DMS79 (cell line): ENCODE measurements around the gene P2RY8.
"Not testable (repeated sequence)": the region's sequence is repeated elsewhere in the genome, so short reads cannot be mapped to it uniquely, and the experiment has no call there.

Experiments
- DNase-seq: peaks from one replicate; lab custom pipeline; 2025; lab: John Stamatoyannopoulos, UW

The P2RY8 gene

DNA sequence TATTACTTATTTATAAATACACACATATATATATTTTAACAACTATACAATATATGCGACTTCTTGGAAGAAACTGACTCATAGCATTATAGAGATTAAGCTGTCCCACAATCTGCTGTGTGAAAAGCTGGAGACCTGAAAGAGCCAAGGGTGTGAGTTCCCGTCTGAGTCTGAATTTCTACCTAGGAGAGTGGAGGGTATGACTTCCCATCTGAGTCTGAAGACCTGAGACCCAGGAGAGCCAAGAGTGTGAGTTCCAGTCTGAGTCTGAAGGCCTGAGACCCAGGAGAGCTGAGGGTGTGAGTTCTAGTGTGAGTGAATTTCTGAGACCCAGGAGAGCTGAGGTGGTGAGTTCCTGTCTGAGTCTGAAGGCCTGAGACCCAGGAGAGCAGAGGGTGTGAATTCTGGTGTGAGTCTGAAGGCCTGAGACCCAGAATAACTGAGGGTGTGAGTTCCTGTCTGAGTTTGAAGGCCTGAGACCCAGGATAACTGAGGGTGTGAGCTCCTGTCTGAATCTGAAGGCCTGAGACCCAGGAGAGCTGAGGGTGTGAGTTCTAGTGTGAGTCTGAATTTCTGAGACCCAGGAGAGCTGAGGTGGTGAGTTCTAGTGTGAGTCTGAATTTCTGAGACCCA, 8.9 kb upstream of the P2RY8 start:
- DNase-seq = no peak

DNA sequence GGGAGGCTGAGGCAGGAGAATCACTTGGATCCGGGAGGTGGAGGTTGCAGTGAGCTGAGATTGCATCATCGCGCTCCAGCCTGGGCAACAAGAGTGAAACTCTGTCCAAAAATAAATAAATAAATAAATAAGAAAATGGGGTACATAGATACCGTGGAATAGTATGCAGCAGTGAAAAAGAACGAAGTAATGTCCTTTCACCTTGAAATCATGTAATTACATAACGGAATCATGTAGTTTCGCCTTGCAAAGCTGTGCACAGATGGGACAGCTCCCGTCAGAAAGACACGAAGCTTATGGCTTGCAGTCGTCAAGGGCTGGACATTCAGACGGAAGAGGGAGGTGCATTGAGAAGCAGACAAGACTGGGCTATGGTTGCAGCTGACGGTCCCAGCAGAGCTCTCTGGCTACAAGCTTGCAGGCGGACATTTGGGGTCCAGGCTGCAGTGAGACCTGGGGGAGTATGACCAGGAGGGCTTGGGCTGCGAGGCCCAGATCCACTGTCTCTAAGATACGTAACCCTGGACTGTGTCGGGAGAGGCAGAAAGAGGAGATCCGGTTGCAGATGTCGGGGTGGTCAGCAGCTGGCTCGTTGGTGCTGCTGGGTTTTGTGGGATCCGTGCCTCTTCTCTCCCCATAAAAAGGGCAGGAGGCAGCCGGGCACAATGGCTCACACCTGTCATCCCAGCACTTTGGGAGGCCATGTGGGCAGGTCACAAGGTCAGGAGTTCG, 6.2 kb upstream of the P2RY8 start:
- DNase-seq = no peak

DNA sequence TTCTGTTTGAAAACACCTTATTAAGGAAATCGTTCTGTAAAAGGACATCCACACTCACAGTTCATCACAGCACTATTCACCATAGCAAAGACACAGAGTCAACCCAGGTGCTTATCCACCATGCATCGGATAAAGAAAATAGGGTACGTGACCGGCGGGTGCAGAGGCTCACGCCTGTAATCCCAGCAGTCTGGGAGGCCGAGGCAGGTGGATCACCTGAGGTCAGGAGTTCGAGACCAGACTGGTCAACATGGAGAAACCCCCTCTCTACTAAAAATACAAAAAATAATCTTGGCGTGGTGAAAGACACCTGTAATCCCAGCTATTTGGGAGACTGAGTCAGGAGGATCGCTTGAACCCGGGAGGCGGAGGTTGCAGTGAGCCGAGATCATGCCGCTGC, 2.2 kb upstream of the P2RY8 start:
- DNase-seq = not testable (repeated sequence)

DNA sequence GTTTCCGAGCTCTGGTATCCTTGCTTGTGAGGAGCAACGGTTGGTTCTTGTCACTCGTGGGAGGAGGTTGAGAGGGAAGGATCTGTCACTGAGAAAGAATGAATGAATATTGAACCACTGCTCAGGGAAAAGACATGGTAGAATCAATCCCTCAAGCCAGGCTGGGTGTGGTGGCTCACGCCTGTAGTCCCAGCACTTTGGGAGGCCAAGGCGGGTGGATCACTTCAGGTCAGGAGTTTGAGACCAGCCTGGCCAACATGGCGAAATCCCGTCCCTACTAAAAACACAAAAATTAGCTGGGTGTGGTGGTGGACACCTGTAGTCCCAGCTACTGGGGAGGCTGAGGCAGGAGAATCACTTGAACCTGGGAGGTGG, 718 bp upstream of the P2RY8 start:
- not testable (repeated sequence) for DNase-seq

DNA sequence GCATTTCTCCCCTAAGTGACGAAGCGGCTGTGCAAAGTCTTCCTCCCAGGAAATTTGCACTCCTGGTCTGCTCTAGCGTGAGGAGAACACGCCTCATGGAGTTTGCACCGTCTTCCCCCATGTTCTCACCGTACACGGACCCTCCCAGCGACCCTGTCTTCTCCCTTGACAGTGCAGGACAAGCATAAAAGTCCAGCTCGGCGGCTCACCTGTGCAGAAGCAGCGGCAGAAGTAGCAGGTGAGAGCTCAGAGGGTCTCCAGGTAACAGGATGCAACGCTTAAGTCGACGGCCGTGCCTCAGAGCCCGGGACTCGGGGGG, 314 bp downstream of the P2RY8 start:
- DNase-seq = no peak

DNA sequence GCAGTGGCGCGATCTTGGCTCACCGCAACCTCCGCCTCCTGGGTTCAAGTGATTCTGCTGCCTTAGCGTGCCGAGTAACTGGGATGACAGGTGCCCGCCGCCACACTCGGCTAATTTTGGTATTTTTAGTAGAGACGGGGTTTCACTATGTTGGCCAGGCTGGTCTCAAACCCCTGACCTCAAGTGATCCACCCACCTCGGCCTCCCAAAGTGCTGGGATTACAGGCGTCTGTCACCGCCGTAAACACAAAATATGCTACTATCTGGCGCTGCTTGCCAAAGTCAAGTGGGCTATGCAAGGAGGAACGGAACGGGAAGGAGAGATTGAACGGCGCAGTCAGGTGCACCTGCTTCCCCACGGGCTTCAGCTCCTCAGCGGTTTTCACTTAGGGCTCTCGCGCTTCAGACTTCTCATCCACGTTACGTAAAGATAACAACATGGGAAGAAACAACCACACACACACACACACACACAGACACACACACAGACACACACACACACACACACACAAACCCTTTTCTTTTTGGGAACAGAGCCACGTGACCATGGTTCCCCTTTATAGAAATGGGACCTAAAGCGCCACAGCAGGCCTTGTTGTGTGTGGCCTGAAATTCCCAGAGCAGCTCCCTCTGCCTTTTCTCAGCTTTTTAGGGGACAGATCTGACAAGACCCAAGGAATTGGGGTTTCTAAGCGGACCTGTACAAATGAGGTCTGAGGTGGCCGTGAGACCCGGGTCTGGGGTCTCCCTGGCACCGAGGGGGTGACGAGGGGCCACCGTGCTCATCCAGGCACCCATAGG, 1.5 kb downstream of the P2RY8 start:
- peak; percentile 1 for DNase-seq

DNA sequence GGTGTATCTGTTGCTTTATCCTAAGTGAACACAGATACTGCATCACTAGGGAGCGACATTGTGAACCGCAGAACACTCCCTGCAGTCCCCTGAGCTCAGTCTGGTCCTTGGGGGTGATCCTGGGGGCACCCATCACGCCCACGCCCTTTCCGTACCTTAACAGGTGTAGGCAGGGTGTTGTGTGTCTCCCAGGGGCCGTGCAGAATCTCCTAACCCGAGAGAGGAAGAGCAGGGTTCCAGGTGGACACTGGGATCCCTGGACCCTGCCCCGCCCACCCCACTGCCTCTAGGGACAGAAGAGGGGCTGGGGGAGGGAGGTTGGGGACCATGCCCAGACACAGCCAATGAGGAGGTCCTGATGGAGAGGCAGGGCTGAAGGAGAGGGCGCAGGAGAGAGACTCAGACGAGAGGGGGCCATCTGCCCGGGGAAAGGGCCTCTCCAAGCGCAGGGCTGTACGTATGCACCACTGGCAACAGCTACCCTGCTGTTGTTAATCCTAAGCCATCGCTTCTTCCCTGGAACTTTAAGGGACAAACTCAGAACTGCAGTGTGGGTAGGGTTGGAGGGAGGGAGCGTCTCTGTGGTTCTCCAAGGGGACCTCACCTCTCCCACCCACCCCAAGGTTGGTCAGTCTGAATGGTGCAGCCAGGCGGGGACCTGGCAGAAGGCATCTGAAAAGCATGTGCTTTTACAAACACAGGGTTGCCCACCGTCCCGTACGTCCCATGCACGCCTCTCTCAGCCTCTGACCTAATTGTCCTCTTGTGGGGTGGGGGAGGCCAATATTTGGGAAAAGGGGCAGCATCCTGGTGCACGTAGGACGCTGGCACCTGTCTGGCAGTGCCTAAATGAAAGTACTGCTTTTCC, 2.5 kb downstream of the P2RY8 start:
- DNase-seq = no peak

DNA sequence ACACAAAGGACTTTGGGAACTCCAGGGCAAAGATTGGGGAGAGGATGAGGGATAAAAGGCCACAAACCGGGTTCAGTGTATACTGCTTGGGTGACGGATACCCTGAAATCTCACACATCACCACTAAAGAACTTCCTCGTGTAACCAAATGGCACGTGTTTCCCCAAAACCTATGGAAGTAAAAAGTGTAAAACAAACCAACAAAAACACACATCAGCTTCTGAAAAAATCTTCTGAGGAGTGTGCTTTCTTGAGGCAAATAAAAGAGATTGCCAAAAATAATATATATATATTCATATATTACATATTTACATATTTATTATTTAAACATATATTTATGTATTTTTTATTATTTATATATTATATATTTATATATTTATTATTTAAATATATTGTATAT, 3.9 kb downstream of the P2RY8 start:
- no peak for DNase-seq

DNA sequence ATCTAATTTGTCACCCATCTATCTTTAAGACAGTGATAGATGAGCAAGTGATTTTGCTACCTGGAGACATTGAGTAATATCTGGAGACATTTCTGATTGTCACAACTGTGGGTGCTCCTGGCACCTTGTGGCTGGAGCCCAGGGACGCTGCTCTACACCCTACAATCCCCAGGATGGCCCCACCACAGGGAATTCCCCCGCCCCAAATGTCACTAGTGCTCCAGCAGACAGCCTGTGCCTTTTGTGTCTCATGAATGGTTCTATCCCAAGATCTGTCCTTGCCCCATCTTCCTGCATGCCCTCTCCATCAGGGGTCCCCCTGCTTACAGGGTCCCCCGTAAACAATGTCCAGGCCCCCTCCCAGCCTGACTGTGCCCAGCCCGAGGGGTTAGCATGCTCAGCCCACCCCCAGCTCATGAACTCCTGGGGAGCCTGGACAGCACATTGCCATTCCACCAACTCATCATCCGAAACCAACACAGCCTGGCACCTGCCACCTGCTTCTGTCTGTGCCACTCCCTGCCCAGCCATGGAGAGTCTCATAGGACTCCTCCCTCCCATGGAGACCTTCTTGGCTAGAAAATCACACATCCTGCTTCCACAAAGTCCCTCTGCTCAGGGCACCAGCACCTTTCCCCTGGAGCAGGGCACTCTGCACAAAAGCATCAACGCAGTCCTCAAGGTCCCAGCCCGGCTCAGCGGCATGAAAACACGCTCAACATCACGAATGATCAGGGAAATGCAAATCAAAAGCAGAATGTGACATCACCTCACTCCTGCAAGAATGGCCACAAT, 5.7 kb downstream of the P2RY8 start:
- no peak for DNase-seq

DNA sequence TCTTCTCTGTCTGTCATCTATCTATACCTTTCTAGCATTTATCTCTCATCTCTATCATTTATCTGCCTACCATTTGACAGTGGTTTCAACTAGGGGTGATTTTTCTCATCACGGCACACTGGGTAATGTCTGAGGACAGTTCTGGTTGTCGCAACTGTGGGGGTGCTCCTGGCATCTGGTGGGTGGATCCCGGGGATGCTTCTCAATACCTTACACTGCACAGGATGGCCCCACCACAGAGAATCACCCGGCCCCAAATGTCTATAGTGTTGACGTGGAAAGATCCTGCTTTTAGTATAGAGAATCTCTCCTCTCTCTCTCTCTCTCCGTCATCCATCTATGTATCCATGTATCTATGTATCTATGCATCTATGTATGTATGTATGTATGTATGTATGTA, 7.2 kb downstream of the P2RY8 start:
- no peak for DNase-seq

DNA sequence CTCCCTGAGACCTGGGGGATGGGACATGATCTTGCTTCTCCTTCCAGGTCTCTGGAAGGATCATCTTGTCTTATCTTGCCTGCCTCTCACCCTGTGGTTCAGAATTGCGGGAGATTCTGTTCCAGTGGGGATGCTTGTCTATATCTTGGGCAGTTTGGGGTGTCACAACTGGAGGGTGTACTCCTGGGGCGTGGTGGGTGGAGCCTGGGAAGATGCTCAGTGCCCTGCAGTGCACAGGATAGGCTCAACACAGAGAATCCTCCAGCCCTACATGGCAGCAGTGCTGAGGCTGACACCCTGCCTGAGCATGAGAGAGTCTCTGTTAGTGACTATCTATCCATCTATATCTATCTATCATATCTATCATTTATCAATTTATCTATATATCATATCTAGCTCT, 7.7 kb downstream of the P2RY8 start:
- DNase-seq = no peak

DNA sequence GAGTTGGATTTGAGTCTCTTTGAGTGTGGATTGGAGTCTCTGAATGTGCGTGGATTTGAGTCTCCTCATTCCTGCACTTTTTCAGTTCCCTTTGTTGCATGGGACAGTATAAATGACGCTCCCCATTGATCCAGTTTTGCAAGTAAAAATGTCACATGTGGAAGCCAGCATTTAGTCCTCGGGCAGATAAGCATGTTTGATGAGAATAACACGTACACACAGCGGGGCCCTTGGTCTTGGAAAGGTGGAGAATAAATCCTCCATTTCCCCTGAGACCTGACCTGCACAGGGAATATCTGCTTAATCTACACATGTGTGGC, 8.1 kb downstream of the P2RY8 start:
- no peak for DNase-seq

DNA sequence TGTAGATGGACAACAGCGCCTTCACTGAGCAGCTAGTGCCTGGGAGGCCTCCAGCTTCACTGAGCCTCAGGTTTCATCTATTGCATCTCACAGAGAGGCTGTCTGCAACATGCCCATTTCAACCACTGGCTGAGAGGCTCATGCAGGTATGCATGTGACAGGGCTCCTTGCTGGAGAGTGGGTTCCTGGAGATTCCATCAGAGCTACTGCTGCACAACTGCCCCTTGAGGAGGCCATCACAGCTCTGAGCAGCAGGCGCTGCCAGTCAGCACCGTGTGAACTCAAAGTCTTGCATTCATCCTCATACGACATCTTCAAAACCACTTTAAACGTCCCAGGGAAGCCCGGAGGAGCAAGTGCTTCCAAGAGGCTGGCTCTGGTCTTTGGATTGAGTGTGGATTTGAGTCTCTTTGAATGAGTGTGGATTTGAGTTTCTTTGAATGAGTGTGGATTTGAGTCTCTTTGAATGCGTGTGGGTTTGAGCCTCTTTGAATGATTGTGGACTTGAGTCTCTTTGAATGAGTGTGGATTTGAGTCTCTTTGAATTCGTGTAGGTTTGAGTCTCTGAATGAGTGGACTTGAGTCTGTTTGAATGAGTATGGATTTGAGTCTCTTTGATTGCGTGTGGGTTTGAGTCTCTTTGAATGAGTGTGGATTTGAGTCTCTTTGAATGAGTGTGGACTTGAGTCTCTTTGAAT, 8.7 kb downstream of the P2RY8 start:
- DNase-seq = no peak

DNA sequence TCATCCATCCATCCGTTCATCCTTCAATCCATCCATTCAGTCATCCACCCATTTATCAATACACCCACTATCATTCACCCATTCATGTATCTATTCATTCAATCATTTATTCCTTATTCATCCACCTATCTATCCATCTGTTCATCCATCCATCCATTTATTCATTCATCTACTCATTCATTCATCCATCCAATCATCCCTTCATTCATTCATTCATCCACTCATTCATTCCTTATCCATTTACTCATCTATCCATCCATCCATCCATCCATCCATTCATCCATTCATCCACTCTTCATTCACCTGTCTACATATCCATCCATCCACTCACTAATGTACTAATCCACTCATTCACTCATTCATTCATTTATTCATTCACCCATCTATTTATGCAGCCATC, 9.5 kb downstream of the P2RY8 start:
- no peak for DNase-seq

DNA sequence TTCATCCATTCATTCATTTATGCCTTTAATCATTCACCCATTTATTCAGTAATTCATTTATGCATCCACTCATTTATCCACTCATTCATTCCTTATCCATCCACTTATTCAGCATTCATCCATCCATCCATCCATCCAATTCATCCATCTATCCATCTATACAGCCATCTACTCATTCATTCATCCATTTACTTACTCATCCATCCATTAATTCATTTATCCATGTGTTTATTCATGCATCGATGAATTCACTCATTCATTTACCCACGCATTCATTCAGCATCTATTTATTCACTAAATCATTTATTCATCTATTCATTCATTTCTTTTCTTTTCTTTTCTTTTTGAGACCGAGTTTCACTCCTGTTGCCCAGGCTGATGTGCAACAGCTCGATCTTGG, 10.4 kb downstream of the P2RY8 start:
- no peak for DNase-seq

DNA sequence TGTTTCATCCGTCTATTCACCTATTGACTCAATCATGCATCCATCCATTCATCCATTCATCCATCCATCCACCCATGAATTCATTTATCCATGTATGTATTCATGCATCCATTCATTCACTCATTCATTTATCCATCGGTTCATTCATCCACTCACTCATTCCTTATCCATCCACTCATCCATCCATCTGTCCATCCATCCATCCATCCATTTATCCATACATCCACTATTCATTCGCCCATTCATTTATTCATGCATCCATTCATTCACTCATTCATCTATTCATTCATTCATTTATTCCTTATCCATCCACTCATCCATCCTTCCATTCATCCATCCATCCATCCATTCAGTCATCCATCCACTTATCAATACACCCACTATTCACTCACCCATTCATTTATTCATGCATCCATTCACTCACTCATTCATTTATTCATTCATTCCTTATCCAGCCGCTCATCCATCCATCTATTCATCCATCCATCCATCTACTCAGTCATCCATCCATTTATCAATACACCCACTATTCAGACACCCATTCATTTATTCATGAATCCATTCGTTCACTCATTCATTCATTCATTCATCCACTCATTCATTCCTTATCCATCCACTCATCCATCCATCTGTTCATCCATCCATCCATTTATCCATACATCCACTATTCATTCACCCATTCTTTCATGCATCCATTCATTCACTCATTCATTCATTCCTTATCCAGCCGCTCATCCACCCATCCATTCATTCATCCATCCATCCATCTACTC, 11.2 kb downstream of the P2RY8 start:
- no peak for DNase-seq

DNA sequence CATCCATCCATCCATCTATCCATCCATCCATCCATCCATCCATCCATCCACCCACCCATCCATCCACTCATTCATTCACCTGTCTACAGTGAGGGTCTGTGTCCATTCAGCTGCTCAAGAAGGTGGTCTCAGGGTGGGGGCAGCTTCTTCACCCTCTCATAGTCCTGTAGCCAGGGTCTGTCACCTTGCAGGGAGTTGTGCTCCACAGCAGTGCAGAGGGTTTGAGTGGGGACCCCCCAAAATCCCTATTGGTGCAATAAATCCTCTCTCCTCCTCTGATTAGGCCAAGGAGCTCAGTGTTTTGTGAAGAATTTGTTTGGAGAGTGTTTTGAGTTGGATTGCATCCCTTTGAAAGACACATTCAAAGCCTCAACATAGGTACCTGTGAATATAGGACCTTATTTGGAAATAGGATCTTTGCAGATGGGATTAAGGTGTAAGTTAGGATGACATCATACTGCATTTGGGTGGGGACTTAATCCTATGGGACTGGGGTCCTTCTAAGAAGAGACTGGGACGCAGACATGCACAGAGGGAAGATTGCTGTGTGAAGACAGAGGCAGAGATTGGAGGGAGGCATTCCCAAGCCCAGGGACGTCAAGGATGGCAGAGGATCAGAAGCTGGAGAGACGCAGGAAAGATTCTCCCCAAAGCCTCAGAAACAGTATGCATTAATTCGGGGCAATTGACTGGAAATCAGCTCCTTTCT, 12.0 kb downstream of the P2RY8 start:
- no peak for DNase-seq

DNA sequence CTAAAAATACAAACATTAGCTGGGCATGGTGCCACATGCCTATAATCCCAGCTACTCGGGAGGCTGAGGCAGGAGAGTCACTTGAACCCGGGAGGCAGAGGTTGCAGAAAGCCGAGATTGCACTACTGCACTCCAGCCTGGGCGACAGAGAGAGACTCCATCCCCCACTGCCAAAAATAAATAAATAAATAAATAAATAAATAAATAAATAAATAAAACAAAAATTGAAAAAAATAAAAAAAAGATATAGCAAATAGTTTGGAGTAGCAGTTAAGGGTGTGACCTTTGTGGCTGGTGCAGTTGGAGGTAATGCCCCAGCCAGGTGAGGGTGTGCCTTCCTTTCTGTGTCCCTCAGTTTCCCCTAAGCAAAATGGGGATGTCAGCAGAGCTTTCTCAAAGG, 14.1 kb downstream of the P2RY8 start:
- DNase-seq = not testable (repeated sequence)

DNA sequence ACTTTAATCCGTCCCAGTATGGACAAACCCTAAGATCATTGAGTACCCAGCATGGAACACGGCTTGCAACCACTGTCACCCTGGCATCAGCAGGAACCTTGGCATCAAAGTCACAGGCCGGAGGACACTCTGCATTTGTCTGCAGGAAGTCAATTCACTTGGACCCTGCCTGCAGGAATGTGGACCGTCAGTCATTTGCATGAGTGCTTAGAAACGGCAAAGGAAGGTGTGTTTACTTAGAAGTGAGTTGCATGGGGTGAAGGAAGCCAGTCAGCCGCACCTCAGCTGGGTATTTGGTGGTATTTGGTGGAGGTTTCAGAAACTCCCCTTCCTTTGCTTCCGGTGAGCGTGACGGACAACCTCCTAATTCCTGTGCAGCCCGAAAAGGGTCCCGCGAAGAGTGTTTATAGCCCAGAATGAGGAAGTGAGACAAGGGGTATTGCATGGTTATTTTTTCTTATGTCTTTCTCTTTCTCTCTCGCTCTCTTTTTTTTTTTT, 15.5 kb downstream of the P2RY8 start:
- no peak for DNase-seq

DNA sequence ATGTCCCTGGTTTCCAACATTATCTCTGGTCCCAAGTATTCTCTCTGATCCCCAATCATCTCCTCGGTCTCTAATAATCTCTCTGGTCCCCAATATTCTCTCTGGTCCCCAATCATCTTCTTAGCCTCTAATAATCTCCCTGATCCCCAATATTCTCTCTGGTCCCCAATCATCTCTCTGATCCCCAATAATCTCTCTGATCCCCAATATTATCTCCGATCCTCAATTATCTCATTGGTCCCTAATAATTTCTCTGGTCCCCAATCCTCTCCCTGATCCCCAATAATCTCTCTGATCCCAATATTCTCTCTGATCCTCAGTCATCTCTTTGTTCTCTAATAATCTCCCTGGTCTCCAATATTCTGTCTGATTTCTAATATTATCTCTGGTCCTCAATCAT, 16.6 kb downstream of the P2RY8 start:
- DNase-seq = no peak
